ENCODE measurements around the gene ADAMTS9.

DNA sequence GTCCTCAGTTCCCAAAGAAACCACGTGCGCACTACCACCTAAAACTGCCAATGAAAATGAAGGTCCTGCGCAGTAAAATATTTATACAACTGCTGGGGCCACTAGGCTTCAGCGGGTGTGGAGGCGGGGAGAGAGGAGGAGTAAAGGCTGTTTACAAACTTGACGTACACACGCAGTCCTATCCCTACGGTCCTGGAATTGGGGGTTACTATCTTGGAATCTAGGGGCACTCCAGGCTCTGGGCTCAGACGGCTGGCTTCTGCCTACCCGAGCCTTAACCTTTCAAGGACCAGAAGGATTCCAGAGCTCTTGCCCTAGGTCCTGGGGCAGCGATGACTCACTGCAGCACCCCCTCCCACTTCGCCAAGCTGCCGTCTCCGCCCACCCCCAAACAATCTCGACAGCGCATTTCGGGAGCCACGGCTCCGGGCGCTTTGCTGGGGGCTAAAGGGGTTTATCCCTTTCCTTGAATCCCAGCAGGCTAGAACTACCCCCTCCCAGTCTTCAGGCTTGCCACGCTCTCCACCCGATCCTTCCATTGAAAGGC is 3.0 kb downstream of the ADAMTS9 start:
- TF ChIP-seq, protein P1, sequence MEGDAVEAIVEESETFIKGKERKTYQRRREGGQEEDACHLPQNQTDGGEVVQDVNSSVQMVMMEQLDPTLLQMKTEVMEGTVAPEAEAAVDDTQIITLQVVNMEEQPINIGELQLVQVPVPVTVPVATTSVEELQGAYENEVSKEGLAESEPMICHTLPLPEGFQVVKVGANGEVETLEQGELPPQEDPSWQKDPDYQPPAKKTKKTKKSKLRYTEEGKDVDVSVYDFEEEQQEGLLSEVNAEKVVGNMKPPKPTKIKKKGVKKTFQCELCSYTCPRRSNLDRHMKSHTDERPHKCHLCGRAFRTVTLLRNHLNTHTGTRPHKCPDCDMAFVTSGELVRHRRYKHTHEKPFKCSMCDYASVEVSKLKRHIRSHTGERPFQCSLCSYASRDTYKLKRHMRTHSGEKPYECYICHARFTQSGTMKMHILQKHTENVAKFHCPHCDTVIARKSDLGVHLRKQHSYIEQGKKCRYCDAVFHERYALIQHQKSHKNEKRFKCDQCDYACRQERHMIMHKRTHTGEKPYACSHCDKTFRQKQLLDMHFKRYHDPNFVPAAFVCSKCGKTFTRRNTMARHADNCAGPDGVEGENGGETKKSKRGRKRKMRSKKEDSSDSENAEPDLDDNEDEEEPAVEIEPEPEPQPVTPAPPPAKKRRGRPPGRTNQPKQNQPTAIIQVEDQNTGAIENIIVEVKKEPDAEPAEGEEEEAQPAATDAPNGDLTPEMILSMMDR (IDR thresholded peaks at IDR 0.05): no peak
- no peak for TF ChIP-seq EZH2 (IDR thresholded peaks at IDR 0.05)

Data from neural progenitor cell (in vitro differentiated cells).